Bronchial epithelial cell (primary cell): Measurements from ENCODE around the gene CSNK1D. TPM values are rescaled to one million over a fixed set of nuclear protein-coding genes. Genes with fewer than 3 reads are reported as not detected.
"Not testable (repeated sequence)": the region's sequence is repeated elsewhere in the genome, so short reads cannot be mapped to it uniquely, and the experiment has no call there.

Source experiments
- DNase-seq: peaks from one replicate; pipeline ENCODE4 v3.0.0-alpha.2; 2010; ENCODE audit warnings: low read depth
- FAIRE-seq: peaks from 2 replicates; lab custom pipeline; 2011; peaks lifted over from hg19 to GRCh38; lab: Jason Lieb, UNC
- H3K27me3 ChIP-seq: 2 replicates; pipeline ENCODE4 v1.5.1; 2011; ENCODE audit warnings: low read length; ENCODE audit not compliant: control insufficient read depth, insufficient read depth
- H3K36me3 ChIP-seq: 2 replicates; pipeline ENCODE4 v1.5.1; 2011; ENCODE audit warnings: low read length; ENCODE audit not compliant: control insufficient read depth, insufficient read depth
- H3K4me3 ChIP-seq: 2 replicates; pipeline ENCODE4 v1.5.1; 2011; ENCODE audit warnings: mild to moderate bottlenecking, low read depth, low read length, control low read depth
- total RNA-seq: library from RNA; depleted of rRNA; stranded (reverse); fragments of >200 nt; gene quantifications from 2 replicates; pipeline ENCODE4 v1.2.1, GENCODE V29; 2014
- TF ChIP-seq, protein P1 (sequence below): IDR thresholded peaks from 2 replicates; pipeline ENCODE4 v1.5.1; 2011; ENCODE audit warnings: mild to moderate bottlenecking, moderate library complexity, low read length, control low read depth, inconsistent platforms; ENCODE audit not compliant: insufficient read depth, severe bottlenecking

CSNK1D gene
- total RNA-seq, 1 donor from 2014 or later, result 72.4 TPM

DNA sequence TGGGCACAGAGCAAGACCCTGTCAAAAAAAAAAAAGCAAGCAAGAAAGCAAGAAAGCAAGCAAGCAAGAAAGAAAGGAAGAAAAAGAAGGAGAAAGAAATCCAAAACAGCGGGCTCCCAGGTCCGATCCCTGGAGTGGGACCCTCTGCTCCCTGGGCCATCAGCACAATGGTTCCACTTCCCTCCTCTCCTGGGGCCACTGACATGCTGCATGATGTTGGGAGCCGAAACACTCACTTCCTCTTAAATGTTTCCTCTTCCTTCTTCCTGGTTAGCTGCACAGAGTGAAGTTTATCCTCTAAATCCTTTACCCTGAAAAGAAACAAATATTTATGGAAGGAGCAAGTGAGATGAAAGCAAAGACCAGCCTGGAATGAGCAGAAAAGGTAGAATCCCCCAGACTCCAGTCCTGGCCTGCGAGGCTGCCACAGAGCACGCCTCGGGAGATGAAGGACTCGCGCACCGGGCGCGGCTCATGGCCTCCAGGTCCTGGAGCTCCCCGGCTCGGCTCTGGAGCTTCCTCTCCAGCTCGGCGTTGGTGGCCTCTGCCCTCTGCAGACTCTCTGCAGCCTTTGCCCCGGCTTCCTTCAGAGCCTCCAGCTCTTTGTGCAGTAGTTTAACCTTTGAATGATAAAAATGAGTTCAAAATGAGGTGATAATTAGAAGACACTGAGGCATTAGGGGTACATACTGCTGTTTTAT is 79.8 kb downstream of the CSNK1D start:
- TF ChIP-seq, protein P1, sequence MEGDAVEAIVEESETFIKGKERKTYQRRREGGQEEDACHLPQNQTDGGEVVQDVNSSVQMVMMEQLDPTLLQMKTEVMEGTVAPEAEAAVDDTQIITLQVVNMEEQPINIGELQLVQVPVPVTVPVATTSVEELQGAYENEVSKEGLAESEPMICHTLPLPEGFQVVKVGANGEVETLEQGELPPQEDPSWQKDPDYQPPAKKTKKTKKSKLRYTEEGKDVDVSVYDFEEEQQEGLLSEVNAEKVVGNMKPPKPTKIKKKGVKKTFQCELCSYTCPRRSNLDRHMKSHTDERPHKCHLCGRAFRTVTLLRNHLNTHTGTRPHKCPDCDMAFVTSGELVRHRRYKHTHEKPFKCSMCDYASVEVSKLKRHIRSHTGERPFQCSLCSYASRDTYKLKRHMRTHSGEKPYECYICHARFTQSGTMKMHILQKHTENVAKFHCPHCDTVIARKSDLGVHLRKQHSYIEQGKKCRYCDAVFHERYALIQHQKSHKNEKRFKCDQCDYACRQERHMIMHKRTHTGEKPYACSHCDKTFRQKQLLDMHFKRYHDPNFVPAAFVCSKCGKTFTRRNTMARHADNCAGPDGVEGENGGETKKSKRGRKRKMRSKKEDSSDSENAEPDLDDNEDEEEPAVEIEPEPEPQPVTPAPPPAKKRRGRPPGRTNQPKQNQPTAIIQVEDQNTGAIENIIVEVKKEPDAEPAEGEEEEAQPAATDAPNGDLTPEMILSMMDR, result no peak
- FAIRE-seq (peak; percentile 100), DNase-seq (no peak)
- H3K4me3 ChIP-seq, result no peak overlapping the region
- no peaks in the 10 kb centered on the region for H3K27me3 ChIP-seq
- peaks cover 12% of the 10 kb centered on the region for H3K36me3 ChIP-seq

DNA sequence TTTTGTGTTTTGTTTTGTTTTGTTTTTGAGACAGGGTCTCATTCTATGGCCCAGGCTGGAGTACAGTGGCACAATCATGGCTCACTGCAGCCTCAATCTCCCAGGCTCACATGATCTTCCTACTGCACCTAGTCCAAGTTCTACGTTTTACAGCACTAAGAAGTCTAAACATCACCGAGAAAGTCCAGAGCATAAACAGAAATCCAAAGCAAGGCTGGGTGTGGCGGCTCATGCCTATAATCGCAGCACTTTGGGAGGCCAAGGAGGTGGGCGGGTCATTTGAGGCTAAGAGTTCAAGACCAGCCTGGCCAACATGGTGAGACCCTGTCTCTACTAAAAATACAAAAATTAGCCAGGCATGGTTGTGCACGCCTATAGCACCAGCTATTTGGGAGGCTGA is 80.5 kb downstream of the CSNK1D start:
- not testable (repeated sequence) for FAIRE-seq, DNase-seq, H3K27me3 ChIP-seq, H3K4me3 ChIP-seq
- peaks cover 13% of the 10 kb centered on the region for H3K36me3 ChIP-seq

Other genes starting within 250 kb of the CSNK1D start
- 18.7 and 25.2 TPM in 2 replicates for gene RAC3, start 242.0 kb downstream of the CSNK1D start, total RNA-seq
- 83.3 and 87.9 TPM in 2 replicates for gene DCXR, start 236.0 kb downstream of the CSNK1D start, total RNA-seq
- 26.3 and 38.7 TPM in 2 replicates for gene RFNG, start 221.9 kb downstream of the CSNK1D start, total RNA-seq
- gene GPS1, start 221.8 kb downstream of the CSNK1D start, total RNA-seq, result 83.7 and 117 TPM in 2 replicates
- gene DUS1L, start 207.9 kb downstream of the CSNK1D start, total RNA-seq, result 122 and 125 TPM in 2 replicates
- 37.1 and 38.5 TPM in 2 replicates for gene FASN, start 175.5 kb downstream of the CSNK1D start, total RNA-seq
- 8.1 and 10.8 TPM in 2 replicates for gene CCDC57, start 60.9 kb downstream of the CSNK1D start, total RNA-seq
- 162 and 205 TPM in 2 replicates for gene SLC16A3, start 44.7 kb downstream of the CSNK1D start, total RNA-seq
- not detected in 2 replicates for gene CD7, start 43.9 kb upstream of the CSNK1D start, total RNA-seq
- 1.3 and 3.7 TPM in 2 replicates for gene SECTM1, start 60.1 kb upstream of the CSNK1D start, total RNA-seq
- gene TEX19, start 85.5 kb upstream of the CSNK1D start, total RNA-seq, result not detected in 2 replicates
- not detected in 2 replicates for gene UTS2R, start 98.1 kb upstream of the CSNK1D start, total RNA-seq
- 8.2 and 9.7 TPM in 2 replicates for gene HEXD, start 144.6 kb upstream of the CSNK1D start, total RNA-seq
- 25.0 and 26.5 TPM in 2 replicates for gene OGFOD3, start 144.9 kb upstream of the CSNK1D start, total RNA-seq
- 31.3 and 33.8 TPM in 2 replicates for gene CYBC1, start 177.1 kb upstream of the CSNK1D start, total RNA-seq
- gene NARF, start 185.0 kb upstream of the CSNK1D start, total RNA-seq, result 40.0 and 40.1 TPM in 2 replicates
- 38.8 and 44.0 TPM in 2 replicates for gene FOXK2, start 246.0 kb upstream of the CSNK1D start, total RNA-seq